Effector memory CD8-positive, alpha-beta T cell (primary cell): ENCODE data around the gene DDIT3.

ENCODE experiments used
- ATAC-seq: fragments of 150-1000 bp; cut with Tn5 transposase; replicated peaks from 2 replicates; pipeline ENCODE4 v1.10.0; 2021; ENCODE audit warnings: mild to moderate bottlenecking, moderate library complexity
- DNase-seq, 3 experiments: peaks; one replicate each; pipeline ENCODE4 v3.0.0; 2021
- H3K27ac Mint-ChIP-seq, 2 donors: one replicate each; pipeline ENCODE4 v1.8.0; 2022; ENCODE audit warnings: mild to moderate bottlenecking in 2 of 2, mixed read lengths in 2 of 2, moderate library complexity in 2 of 2
- H3K27me3 Mint-ChIP-seq, 2 donors: one replicate each; pipeline ENCODE4 v1.8.0; 2022; ENCODE audit warnings: mixed read lengths in 2 of 2
- H3K36me3 Mint-ChIP-seq: one replicate; pipeline ENCODE4 v1.8.0; 2022; ENCODE audit warnings: mild to moderate bottlenecking, moderate library complexity, mixed read lengths; ENCODE audit not compliant: insufficient read depth
- H3K4me1 Mint-ChIP-seq, 2 donors: one replicate each; pipeline ENCODE4 v1.8.0; 2022; ENCODE audit warnings: low read depth in 2 of 2, mixed read lengths in 2 of 2
- H3K4me3 Mint-ChIP-seq, 2 donors: one replicate each; pipeline ENCODE4 v1.8.0; 2022; ENCODE audit warnings: mild to moderate bottlenecking in 2 of 2, mixed read lengths in 2 of 2, moderate library complexity in 2 of 2
- H3K9me3 Mint-ChIP-seq, 2 donors: one replicate each; pipeline ENCODE4 v1.8.0; 2022; ENCODE audit warnings: mixed read lengths in 2 of 2

The DDIT3 gene

GRCh38 chr12:57487597-57488401, 32.5 kb downstream of the DDIT3 start, which contains the start of gene MARS1:
Gene MARS1, plus strand, starts transcription at chr12:57488068. Its CDS starts 23 bp downstream, at chr12:57488091.
- Mint-ChIP-seq H3K27me3 (no peaks in the 10 kb centered on the region), H3K4me3 (peak within 1 kb of the TSS; percentile 90 to 99), H3K4me1 (peaks cover 22 to 23% of the 10 kb centered on the region in 2 donors), H3K27ac (peak within 1 kb of the TSS; percentile 84 to 97), H3K9me3 (no peaks in the 10 kb centered on the region), H3K36me3 (peaks cover 38% of the 10 kb centered on the region)
- DNase-seq (peak; percentile 85 to 86 (median 85)), ATAC-seq (peak; percentile 98)

DNA sequence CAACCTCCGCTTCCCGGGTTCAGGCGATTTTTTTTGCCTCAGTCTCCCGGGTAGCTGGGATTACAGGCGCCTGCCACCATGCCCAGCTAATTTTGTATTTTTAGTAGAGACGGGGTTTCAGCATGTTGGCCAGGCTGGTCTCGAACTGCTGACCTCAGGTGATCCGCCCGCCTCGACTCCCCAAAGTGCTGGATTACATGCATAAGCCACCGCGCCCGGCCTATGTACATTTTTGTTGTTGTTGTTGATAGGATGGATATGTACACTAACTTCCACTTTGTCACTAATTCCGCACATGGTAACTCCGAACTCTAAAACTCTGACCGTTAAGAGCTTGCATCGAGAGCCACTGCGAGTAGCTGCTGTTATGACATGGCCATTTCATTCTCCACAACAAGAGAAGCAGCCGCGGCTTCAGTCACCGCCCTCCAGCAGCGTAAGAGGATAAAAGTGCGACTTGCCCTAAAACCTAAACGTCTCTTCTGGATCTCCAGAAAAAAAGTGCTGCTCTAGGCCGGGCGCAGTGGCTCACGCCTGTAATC, 33.2 kb downstream of the DDIT3 start:
- H3K9me3 Mint-ChIP-seq = no peaks in the 10 kb centered on the region
- DNase-seq (no peak), ATAC-seq (no peak)
- H3K27ac Mint-ChIP-seq = peak overlapping the region in 1 of 2 donors; percentile 84
- H3K27me3 Mint-ChIP-seq = no peaks in the 10 kb centered on the region
- H3K4me3 Mint-ChIP-seq = peak overlapping the region; percentile 90 to 99
- peaks cover 22 to 23% of the 10 kb centered on the region in 2 donors for H3K4me1 Mint-ChIP-seq
- peaks cover 31% of the 10 kb centered on the region for H3K36me3 Mint-ChIP-seq

GRCh38 chr12:57485695-57486094, 34.6 kb downstream of the DDIT3 start:
- DNase-seq (no peak), ATAC-seq (no peak)
- no peaks in the 10 kb centered on the region for H3K27me3 Mint-ChIP-seq
- H3K27ac Mint-ChIP-seq = no peak overlapping the region
- H3K36me3 Mint-ChIP-seq = peaks cover 19% of the 10 kb centered on the region
- H3K9me3 Mint-ChIP-seq = no peaks in the 10 kb centered on the region
- H3K4me1 Mint-ChIP-seq = peaks cover 30% of the 10 kb centered on the region in 2 donors
- no peak overlapping the region for H3K4me3 Mint-ChIP-seq

- Mint-ChIP-seq H3K4me1 (peaks cover 39 to 46% of the 10 kb centered on the region in 2 donors), H3K9me3 (no peaks in the 10 kb centered on the region), H3K36me3 (peaks cover 28% of the 10 kb centered on the region), H3K4me3 (no peak overlapping the region), H3K27ac (peak overlapping the region; percentile 1 to 75), H3K27me3 (no peaks in the 10 kb centered on the region)
- DNase-seq = no peak
- ATAC-seq = no peak
These were observed 36.8 kb downstream of the DDIT3 start for GRCh38 chr12:57483466-57483865.

DNA sequence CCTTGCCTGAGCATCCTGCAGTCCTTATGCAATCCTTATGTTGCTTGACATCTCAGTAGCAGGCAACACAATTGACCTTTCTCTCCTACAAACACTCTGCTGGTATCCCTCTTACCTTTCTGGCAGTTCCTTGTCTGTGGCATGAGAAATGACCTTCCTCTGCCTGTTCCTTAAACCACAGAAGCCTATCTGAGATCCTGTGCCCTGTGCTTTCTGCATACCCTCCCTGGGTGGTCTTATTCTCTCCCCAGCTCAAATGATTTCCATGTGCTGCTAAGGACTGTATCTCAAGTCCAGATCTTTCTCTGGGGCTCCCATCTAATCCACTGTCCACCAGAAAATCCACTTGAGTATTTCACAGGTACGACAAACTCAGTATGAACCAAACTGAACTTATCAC, 38.6 kb downstream of the DDIT3 start:
- H3K27me3 Mint-ChIP-seq = no peaks in the 10 kb centered on the region
- peak overlapping the region; percentile 96 to 98 for H3K27ac Mint-ChIP-seq
- ATAC-seq = no peak
- peaks cover 51 to 53% of the 10 kb centered on the region in 2 donors for H3K4me1 Mint-ChIP-seq
- peaks cover 41% of the 10 kb centered on the region for H3K36me3 Mint-ChIP-seq
- no peaks in the 10 kb centered on the region for H3K9me3 Mint-ChIP-seq
- DNase-seq = no peak
- peak overlapping the region; percentile 6 to 98 for H3K4me3 Mint-ChIP-seq

GRCh38 chr12:57479376-57480115, 40.8 kb downstream of the DDIT3 start, which contains the start of gene ARHGAP9:
Gene ARHGAP9, minus strand, starts transcription at chr12:57479866. Its CDS starts 460 bp downstream, at chr12:57479406.
- peak within 1 kb of the TSS; percentile 97 to 98 for H3K4me3 Mint-ChIP-seq
- DNase-seq (peak; percentile 53 to 72 (median 57)), ATAC-seq (peak; percentile 67)
- peaks cover 64% of the 10 kb centered on the region in 2 donors for H3K4me1 Mint-ChIP-seq
- H3K27me3 Mint-ChIP-seq = no peaks in the 10 kb centered on the region
- peaks cover 54% of the 10 kb centered on the region for H3K36me3 Mint-ChIP-seq
- H3K27ac Mint-ChIP-seq = peak within 1 kb of the TSS; percentile 96 to 98
- H3K9me3 Mint-ChIP-seq = no peaks in the 10 kb centered on the region

DNA sequence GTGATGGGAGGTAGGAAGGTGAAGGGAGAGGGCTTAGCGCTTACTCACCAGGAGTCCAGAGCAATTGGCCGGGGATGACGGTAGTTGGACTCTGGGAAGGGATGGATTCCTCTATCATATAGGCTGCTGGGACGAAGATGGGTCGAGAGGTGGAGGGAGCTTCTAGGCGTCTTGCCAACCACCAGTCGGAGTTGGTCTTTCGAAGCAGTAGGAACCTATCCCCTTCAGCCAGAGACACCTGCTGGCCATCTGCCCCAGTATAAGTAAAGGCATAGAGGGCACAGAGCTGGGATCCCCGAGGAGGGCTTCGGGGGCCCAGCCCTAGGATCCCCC, 41.3 kb downstream of the DDIT3 start:
- H3K27me3 Mint-ChIP-seq = no peaks in the 10 kb centered on the region
- H3K36me3 Mint-ChIP-seq = peaks cover 60% of the 10 kb centered on the region
- no peak for DNase-seq
- peak overlapping the region; percentile 97 to 98 for H3K4me3 Mint-ChIP-seq
- H3K27ac Mint-ChIP-seq = peak overlapping the region; percentile 96 to 98
- H3K9me3 Mint-ChIP-seq = no peaks in the 10 kb centered on the region
- ATAC-seq = no peak
- peaks cover 69% of the 10 kb centered on the region in 2 donors for H3K4me1 Mint-ChIP-seq

DNA sequence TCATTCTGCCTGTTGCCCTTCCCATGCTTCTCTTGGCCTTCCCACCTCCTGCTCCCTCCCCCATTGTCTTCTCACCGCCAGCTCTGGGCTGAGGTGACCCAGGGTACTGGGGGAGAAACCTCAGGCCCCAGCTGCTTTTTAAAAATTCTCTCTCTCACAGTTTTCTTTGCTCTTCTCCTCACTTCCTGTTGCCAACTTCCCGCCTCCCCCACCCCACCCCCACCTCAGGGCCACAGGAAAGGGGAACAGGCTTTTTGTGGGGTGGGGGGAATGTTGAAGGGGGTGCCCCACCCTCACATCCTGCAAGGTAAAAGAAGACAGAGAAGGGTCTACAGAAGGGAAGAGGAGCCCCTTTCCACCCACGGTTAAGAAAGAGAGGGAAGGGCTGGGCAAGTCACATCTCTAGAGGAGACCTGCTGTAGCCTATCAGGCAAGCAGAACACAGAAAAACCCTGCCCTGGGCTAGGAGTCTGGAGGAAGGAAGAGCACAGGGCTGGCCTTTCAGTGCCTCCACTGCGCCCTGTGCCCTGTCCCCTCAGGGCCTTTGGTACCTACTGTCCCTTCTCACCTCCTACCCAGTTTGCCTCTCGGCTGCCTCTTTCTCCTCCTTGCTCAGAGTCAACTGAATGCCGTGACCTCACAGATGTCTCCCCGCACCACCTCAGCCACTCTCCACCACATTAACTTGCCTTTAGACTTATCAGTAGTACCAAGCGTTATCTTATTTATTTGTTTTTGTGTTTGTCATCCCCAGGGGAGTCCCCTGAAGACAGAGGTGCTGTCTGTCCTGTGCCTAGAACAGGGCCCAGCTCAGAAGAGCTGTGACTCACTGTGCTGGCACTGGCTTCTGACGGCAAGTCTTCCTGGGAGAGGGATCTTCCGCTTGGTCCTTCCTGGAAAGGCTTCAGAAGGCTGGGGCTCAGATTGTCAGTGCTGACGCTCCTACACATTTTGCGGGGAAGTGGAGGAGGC, 42.3 kb downstream of the DDIT3 start:
- peak overlapping the region; percentile 97 to 98 for H3K4me3 Mint-ChIP-seq
- DNase-seq = peak; percentile 50 to 53 (median 52)
- ATAC-seq = peak; percentile 54
- peaks cover 70% of the 10 kb centered on the region for H3K36me3 Mint-ChIP-seq
- no peaks in the 10 kb centered on the region for H3K27me3 Mint-ChIP-seq
- no peaks in the 10 kb centered on the region for H3K9me3 Mint-ChIP-seq
- H3K4me1 Mint-ChIP-seq = peaks cover 73 to 77% of the 10 kb centered on the region in 2 donors
- H3K27ac Mint-ChIP-seq = peak overlapping the region; percentile 96 to 98

- DNase-seq = no peak
- H3K36me3 Mint-ChIP-seq = peaks cover 78% of the 10 kb centered on the region
- H3K4me1 Mint-ChIP-seq = peaks cover 73 to 78% of the 10 kb centered on the region in 2 donors
- no peak for ATAC-seq
- H3K27ac Mint-ChIP-seq = peak overlapping the region; percentile 96 to 98
- peak overlapping the region; percentile 97 to 98 for H3K4me3 Mint-ChIP-seq
- no peaks in the 10 kb centered on the region for H3K27me3 Mint-ChIP-seq
- no peaks in the 10 kb centered on the region for H3K9me3 Mint-ChIP-seq
These were observed 43.2 kb downstream of the DDIT3 start for GRCh38 chr12:57476993-57477709.

- ATAC-seq = peak; percentile 31
- peaks cover 86% of the 10 kb centered on the region for H3K36me3 Mint-ChIP-seq
These were observed 43.9 kb downstream of the DDIT3 start for GRCh38 chr12:57476162-57476992.

DNA sequence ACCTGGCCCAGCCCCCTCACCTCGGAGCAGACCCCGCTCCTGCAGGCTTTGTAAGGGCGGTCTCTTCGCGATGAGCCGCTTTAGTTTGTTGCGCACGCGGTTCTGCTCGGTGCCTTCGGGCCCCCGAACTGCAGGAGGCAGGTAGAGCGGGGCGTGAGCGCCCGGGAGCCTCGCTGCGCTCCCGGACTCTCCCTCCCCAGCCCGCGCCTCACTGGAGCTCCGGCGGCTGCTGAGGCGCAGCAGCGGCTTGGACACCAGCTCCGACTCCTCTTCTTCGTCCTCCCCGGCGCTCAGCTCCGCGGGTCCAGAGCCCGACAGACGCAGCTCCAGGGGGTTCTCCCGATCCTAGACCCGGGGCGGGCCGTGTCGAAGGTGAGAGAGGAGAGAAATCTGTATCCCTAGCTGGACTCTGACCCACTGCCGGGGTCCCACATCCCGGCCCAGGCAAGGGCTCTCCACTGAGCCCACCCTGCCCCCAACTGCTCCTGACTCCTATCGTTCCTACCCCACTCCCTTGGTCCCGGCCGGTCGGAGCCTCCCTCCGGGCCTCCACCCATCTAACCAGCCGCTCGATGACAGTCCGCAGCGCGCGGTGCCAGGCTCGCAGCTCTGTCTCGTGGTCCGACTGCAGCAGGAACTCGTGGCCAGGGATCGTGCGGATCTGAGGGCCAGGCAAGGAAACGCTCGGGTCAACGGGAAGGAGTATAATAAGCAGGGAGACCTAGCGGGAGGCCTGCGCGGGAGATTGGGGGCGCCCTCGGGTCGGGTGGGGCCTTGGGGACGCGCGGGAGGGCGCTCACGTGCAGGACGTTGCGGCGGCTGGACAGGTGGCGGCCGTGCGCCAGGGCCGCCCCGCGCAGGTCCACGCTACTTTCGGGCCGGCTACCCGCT, 44.8 kb downstream of the DDIT3 start:
- H3K27ac Mint-ChIP-seq = peak overlapping the region; percentile 96 to 98
- peaks cover 91% of the 10 kb centered on the region for H3K36me3 Mint-ChIP-seq
- peaks cover 62 to 75% of the 10 kb centered on the region in 2 donors for H3K4me1 Mint-ChIP-seq
- DNase-seq = no peak
- H3K9me3 Mint-ChIP-seq = no peaks in the 10 kb centered on the region
- ATAC-seq = no peak
- no peaks in the 10 kb centered on the region for H3K27me3 Mint-ChIP-seq
- peak overlapping the region; percentile 97 to 98 for H3K4me3 Mint-ChIP-seq

More at GRCh38 chr12:57476162-57476992, 43.9 kb downstream of the DDIT3 start:
- Mint-ChIP-seq H3K4me3 (peak overlapping the region; percentile 97 to 98), H3K27ac (peak overlapping the region; percentile 96 to 98), H3K9me3 (no peaks in the 10 kb centered on the region), H3K4me1 (peaks cover 68 to 77% of the 10 kb centered on the region in 2 donors), H3K27me3 (no peaks in the 10 kb centered on the region)
- peak; percentile 69 to 78 (median 77) for DNase-seq
